Activated CD4-positive, alpha-beta T cell treated with anti-CD3 and anti-CD28 coated beads, Interleukin-2, Interleukin-6, amounts not matched to agents 100 ng/mL and 50 ng/mL, durations not matched to agents 16 hours and 8 hours (primary cell): ENCODE data around the gene IGSF3.

Experiments used
- DNase-seq: peaks from one replicate; pipeline ENCODE4 v3.0.0-alpha.2; 2020

IGSF3 gene

GRCh38 chr1:116667575-116668105 lies at the start of gene IGSF3:
Gene IGSF3, minus strand, starts transcription at chr1:116667733. Its CDS starts 1,407 bp downstream, at chr1:116666326.
- peak; percentile 61 for DNase-seq

- DNase-seq: no peak
These were observed 49.8 kb upstream of the IGSF3 start for GRCh38 chr1:116717318-116717717.

DNA sequence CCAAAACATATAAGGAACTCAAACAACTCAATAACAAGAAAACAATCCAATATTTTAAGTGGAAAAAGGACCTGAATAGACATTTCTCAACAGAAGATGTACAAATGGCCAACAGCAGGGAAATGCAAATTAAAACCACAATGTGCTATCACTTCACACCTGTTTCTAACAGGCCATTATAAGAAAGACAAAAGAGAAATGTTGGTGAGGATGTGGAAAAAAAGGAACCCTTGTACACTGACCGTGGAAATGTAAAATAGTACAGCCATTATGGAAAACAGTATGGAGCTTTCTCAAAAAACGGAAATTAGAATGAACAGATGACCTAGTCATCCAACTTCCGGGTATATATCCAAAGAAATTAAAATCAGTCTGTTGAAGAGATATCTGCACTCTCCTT lies 48.9 kb upstream of the IGSF3 start:
- no peak for DNase-seq

- no peak for DNase-seq
These were observed 45.9 kb upstream of the IGSF3 start for GRCh38 chr1:116713474-116713873.

DNA sequence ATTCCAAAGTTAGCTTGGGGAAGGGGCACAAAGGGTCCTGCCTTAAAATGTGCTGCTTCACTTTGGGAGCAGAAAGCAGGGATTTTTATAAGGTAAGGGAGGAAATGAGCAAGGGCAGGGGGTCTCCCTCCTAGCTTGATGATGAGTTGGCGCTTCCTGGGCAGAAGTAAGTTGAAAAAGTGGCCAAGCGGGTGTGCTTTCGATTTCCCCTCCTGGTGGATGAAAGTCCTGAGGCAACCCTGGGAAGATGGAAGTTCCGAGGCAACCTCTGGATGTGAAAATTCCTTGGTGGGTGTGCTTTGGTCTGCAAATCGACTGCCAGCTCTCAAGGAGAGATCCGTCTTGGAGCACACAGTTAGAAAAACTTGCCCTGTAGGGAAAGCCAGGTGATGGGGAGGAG lies 45.0 kb upstream of the IGSF3 start:
- no peak for DNase-seq

GRCh38 chr1:116711263-116711840 lies 43.8 kb upstream of the IGSF3 start:
- DNase-seq: peak; percentile 11

- DNase-seq: no peak
These were observed 43.1 kb upstream of the IGSF3 start for GRCh38 chr1:116710420-116711262.

- no peak for DNase-seq
These were observed 42.2 kb upstream of the IGSF3 start for GRCh38 chr1:116709666-116710167.

DNA sequence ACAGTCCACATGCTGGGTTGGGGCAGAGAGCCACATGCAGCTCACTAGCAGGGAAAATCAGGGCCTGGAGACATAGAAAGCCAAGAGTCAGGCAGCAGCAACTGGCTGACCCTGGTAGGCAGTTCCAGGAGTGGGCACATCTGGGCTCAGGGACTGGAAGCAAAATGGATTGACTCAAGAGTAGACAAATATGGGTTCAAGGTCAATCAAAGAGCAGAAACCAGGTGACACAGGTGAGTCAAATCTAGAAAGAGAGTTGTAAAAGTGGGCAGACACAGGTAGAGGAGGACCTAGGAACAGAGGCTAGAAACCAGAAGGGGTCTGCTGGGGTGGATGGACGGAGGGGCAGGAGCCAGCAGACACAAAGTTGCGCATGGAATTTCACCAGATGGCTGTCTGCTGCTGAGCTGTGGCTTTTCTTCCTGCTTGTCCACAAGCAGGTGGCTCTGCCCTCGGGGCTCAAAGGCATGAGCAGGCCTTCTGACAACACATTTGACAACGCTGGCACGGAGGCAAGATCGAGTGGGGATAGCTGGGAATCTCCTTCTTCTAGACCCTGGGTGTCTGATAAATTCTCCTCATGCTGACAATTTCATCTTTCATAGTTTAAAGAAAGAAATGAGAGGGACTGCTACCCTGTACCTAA lies 40.8 kb upstream of the IGSF3 start:
- DNase-seq: no peak

GRCh38 chr1:116706841-116707240 lies 39.3 kb upstream of the IGSF3 start:
- no peak for DNase-seq

DNA sequence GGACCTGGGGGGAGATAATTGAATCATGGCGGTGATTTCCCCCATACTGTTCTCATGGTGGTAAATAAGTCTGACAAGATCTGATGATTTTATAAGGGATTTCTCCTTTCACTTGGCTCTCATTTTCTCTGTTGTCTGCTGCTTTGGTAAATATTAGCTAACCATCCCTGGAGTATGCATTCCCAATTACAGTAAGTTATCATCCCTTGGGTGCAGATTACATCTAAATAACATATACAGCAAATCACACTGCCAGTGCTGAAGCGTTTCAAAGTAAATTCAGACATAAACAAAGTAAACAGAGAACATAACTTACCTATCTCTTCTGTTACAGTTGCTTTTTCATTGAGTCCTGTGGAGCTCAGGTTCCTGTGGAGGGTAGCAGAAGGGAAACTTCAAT lies 38.6 kb upstream of the IGSF3 start:
- no peak for DNase-seq

DNA sequence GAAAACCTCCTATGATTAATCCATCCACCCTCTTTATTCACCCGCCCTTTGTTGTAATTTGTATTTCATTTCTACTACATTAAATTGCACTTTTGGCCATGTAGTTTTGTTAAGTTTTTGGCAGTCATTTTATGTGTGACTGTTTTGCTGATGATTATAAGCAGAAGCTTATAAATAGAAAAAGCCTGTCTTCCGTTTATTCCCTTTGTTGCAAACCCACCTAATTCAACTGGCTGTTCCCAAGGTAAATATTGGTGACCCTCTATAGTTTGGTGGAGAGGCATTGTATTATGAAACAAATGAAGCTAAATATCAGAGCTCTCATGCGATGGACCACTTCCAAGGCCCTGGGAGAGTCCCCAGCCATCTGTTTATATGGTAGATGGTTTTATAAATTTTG lies 36.7 kb upstream of the IGSF3 start:
- no peak for DNase-seq

GRCh38 chr1:116699605-116700004 lies 32.1 kb upstream of the IGSF3 start:
- DNase-seq: no peak

DNA sequence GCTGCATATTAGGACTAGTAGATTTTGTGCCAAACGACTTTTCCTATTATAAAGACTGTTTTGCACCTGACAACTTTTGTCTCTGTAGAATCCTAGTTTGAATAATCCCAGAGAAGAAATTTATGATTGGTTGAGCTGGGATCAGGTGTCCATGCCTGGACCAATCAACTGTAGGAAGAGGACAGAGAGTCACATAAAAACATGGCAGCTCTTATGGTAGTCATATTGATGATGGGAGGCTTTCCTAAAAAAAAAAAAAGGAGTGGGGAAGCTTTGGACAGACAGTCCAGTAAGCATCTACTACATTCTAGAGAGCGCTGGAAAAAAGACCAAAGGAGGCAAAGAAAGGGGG lies 30.7 kb upstream of the IGSF3 start:
- no peak for DNase-seq

DNA sequence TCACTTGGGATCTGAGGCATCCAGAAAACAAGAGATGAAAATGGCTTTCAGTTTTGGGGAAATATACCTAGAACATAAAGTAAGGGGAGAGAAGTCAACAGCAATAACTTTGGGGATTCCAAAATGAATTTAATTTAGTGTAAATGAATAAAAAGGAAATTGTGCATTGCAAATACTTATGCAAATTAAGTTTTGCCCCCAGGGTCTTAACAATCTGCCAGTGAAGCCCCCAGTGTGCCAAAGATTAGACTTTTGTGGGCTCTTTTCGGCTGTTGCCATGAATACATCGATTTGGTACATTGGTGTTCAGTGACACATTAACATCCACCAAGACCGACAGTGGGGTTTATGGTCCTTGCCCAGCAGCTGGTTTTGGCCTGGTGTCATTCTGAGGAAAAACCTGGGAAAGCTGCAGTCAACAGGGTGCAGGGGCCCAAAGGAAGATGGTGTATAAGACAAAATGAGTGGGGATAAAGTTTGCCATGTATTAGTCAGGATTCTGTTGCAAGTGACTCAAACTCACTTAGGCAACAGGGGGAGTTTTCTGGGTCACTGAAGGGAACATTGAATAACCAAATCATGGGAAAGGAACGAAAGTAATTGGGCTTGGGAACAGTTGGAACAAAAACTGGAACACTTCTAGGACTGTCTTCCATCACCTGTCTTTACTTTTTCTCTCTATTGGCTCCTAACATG lies 30.2 kb upstream of the IGSF3 start:
- no peak for DNase-seq

GRCh38 chr1:116694524-116694923 lies 27.0 kb upstream of the IGSF3 start:
- no peak for DNase-seq

DNA sequence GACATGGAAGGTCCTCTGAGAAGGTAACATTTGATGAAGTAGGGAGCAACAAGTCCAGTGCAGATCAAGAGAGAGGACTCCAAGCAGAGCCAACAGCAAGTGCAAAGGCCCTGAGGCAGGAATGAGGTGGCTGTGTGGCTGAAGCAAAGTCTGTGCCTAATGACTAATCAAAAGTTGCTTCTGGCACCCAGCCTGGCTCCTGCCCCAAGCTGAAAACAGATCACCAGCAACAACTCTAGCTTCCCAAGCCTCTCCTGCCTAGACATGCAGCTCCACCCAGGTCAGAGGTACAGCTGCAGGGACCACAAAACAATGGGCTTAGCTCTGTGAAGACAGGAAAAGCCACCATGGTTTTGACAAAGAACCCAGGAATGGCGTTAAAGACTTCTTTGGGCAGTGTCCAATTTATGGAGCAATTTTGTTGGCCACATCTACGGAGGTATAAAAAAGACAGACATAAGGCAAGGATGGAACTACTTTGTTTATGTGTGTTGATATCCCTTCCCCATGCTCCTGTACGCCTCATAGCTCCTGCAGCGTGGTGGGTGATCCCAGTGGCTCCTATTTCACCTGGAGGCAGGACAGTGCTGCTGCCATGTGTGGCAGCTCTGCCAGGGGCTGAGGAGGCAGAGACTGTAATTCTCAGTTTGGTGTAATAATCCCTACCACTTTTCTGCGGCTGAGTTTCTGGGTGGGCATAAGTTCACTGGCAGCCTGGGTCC lies 26.4 kb upstream of the IGSF3 start:
- DNase-seq: no peak

- DNase-seq: no peak
These were observed 25.3 kb upstream of the IGSF3 start for GRCh38 chr1:116692879-116693278.

DNA sequence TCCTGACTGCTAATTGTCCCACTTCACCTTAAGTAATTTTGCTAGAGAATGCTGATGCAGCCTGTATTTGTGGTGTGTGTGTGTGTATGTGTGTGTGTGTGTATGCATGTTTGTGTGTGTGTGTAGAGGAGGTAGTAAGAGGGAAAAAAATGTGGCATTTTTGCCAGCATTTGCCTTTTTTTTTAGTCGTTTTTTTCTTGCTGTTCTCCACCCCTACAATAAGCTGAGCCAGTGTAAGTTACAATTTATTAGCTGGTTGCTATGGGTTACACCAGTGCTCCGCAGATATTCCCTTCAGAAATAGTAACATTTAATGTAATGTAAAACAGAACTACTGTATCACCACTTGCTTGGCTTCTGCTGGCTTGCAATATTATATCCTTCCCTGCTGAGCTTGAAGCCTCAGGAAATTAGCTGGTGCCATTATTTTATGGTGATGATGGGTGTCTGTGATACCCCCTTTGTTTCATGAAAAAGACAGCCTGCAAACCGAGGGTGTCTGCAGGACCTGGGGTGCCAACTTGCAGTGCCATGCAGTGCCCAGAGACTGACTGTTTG lies 23.4 kb upstream of the IGSF3 start:
- DNase-seq: no peak

DNA sequence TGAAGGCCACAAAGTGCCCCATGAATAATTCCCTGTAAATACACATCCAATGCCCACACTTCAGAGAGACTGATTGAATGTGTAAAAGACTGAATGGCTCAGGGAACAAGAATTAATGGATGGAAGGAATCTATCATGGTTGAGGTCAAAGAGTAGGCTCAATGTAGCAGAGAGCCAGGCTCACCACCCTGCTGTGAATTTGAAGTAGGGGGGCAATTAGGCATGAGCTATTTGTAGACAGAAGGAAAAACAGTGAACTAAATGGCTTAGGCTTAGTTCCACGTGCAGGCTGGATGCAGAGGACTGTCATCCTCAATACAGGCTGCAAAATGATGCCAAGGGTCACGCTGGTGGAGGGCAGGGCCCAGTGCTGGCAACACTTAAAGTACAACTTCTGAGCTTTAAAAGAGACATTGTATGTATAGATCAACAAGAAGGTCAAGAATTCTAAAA lies 22.9 kb upstream of the IGSF3 start:
- no peak for DNase-seq

DNA sequence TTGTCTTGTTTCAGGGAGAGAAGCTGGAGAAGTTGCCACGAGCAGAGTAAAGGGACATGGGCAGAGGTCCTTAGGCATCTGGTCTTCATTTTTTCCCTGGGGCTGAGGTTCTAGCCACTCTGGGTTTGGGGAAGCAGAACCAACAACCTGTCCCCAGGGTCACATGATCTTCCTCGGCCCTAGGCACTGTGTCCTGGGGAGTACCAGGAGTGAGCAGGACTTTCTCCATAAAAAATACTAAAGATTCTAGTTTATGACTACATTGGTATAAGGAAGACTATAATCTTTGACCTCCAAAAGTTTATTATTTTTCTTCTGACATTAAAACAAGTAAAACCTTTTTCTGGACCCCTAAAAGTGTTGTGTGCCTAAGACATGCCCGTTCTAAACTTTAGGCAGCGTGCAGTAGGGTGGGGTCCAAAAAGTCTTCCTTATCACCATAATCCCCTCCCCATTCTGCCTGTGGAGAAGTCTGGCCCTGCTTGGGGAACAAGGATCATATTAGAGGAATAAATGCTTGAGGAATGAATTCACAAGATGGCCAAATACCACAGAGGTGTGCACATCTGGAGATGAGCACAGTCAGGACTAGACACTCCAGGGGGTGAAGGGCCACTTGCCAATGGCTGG lies 19.3 kb upstream of the IGSF3 start:
- DNase-seq: no peak

DNA sequence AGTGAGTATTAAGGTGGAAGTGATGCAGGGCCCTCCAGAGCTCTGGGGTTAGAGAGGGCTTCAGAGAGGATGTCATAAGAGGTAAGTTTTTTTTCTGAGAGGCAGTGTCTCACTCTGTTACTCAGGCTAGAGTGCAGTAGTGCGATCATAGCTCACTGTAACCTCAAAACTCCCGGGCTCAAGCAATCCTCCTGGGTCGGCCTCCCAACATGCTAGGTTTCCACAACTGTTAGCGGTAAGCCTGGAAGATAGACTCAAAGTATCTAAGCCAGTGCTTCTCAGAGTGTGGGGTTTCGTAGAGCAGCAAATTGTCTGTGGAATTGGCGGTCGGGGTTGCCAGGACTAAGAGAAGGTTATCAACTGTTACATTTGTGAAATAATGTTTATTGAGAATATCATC lies 18.6 kb upstream of the IGSF3 start:
- DNase-seq: no peak
